HCT116 (cell line): Measurements from ENCODE around the gene GANC. TPM values are rescaled to one million over a fixed set of nuclear protein-coding genes. Genes with fewer than 3 reads are reported as not detected.

ENCODE experiments used
- ATAC-seq: fragments of 200-7000 bp; cut with Tn5 transposase; 2 replicates; pipeline ENCODE4 v1.9.1; 2020; ENCODE audit warnings: mild to moderate bottlenecking, moderate library complexity
- BruUV-seq: library from RNA; stranded (reverse); fragments of 400-500 nt; replicated peaks from 2 replicates; lab custom pipeline; 2021; lab: Mats Ljungman, UMichigan
- CTCF ChIA-PET: fragments of 300-600 bp; sonication (Branson Sonifier 250); formaldehyde crosslinking; loops from one replicate; lab custom pipeline; 2021; ENCODE audit warnings: antibody characterized with exemption; lab: Charles Lee
- POLR2A ChIA-PET: fragments of 300-600, 350-600 bp; sonication (Branson Sonifier 250); formaldehyde crosslinking; loops from one replicate; lab custom pipeline; 2021; ENCODE audit warnings: antibody characterized with exemption; lab: Charles Lee
- RAD21 ChIA-PET, 2 experiments: fragments of 300-600 bp; sonication (Branson Sonifier 250); formaldehyde crosslinking; loops; one replicate each; lab custom pipeline; 2023; ENCODE audit warnings: low total read pairs in 2 of 2; ENCODE audit not compliant: uncharacterized antibody in 2 of 2, unreplicated experiment in 2 of 2, low non-redundant PET in 1 of 2; lab: Charles Lee
- DNase-seq: peaks from one replicate; pipeline ENCODE4 v3.0.0-alpha.2; 2010; ENCODE audit warnings: low read depth, low spot score
- H2AFZ ChIP-seq: fragments of 200-600 bp; shearing (Covaris generic), sonication (generic); 2 replicates; pipeline ENCODE4 v1.6.1; 2017; ENCODE audit warnings: low read depth, mixed run types, mixed read lengths, antibody characterized with exemption, low read length; ENCODE audit not compliant: poor library complexity, severe bottlenecking
- H3K27ac ChIP-seq: 2 replicates; pipeline ENCODE4 v1.5.1; 2012; ENCODE audit warnings: low read depth, low read length
- H3K27me3 ChIP-seq: fragments of 200-600 bp; sonication (generic); 2 replicates; pipeline ENCODE4 v1.6.1; 2016; ENCODE audit warnings: mixed run types, low read length, mixed read lengths; ENCODE audit not compliant: insufficient read depth
- H3K36me3 ChIP-seq, 2 experiments: fragments of 200-500 bp in 1 of 2; fragments of 200-600 bp in 1 of 2; sonication (Bioruptor generic) in 1 of 2; sonication (generic) in 1 of 2; 2 replicates each; pipeline versions ENCODE4 v1.5.1 to v1.6.1; 2014 to 2016; ENCODE audit warnings: low read length in 2 of 2, inconsistent platforms in 1 of 2, mixed read lengths in 1 of 2, mixed run types in 1 of 2; ENCODE audit not compliant: insufficient read depth in 2 of 2, control insufficient read depth in 1 of 2
- H3K4me1 ChIP-seq, 2 experiments: fragments of 200-600 bp in 1 of 2; sonication (generic) in 1 of 2; 2 replicates each; pipeline versions ENCODE4 v1.5.1 to v1.6.1; 2012 to 2017; ENCODE audit warnings: low read length in 2 of 2, inconsistent platforms in 1 of 2, mild to moderate bottlenecking in 1 of 2, mixed read lengths in 1 of 2, mixed run types in 1 of 2, moderate library complexity in 1 of 2; ENCODE audit not compliant: insufficient read depth in 2 of 2, control insufficient read depth in 1 of 2
- H3K4me2 ChIP-seq: fragments of 200-600 bp; sonication (generic); 2 replicates; pipeline ENCODE4 v1.6.1; 2017; ENCODE audit warnings: mixed run types, low read length, mixed read lengths
- H3K4me3 ChIP-seq, 2 experiments: fragments of 200-600 bp in 1 of 2; sonication (generic) in 1 of 2; replicated peaks in 1 of 2; 2 replicates each; pipeline ENCODE4 v1.5.1; 2011 to 2016; ENCODE audit warnings: low read length in 2 of 2, control low read depth in 1 of 2, low read depth in 1 of 2, mild to moderate bottlenecking in 1 of 2, mixed read lengths in 1 of 2, mixed run types in 1 of 2
- H3K79me2 ChIP-seq: fragments of 200-600 bp; sonication (generic); 2 replicates; pipeline ENCODE4 v1.6.1; 2017; ENCODE audit warnings: mild to moderate bottlenecking, mixed run types, low read length, moderate library complexity, mixed read lengths; ENCODE audit not compliant: insufficient read depth
- H3K9ac ChIP-seq: fragments of 200-600 bp; sonication (generic); 2 replicates; pipeline ENCODE4 v1.6.1; 2016; ENCODE audit warnings: low read length, mixed read lengths
- H3K9me2 ChIP-seq: fragments of 200-600 bp; sonication (generic), shearing (Covaris generic); 2 replicates; pipeline ENCODE4 v1.6.1; 2017; ENCODE audit warnings: mixed run types, mild to moderate bottlenecking, moderate library complexity; ENCODE audit not compliant: insufficient read depth
- H3K9me3 ChIP-seq, 2 experiments: fragments of 200-500 bp in 1 of 2; fragments of 200-600 bp in 1 of 2; sonication (Bioruptor generic) in 1 of 2; sonication (generic) in 1 of 2; 2 replicates each; pipeline ENCODE4 v1.6.1; 2014 to 2017; ENCODE audit warnings: low read length in 2 of 2, mixed read lengths in 2 of 2, inconsistent platforms in 1 of 2, low read depth in 1 of 2, mild to moderate bottlenecking in 1 of 2, mixed run types in 1 of 2, moderate library complexity in 1 of 2; ENCODE audit not compliant: control insufficient read depth in 1 of 2, insufficient read depth in 1 of 2
- H4K20me1 ChIP-seq: fragments of 200-600 bp; sonication (generic), shearing (Covaris generic); 2 replicates; pipeline ENCODE4 v1.6.1; 2017; ENCODE audit warnings: mixed run types, mild to moderate bottlenecking, moderate library complexity; ENCODE audit not compliant: insufficient read depth
- ATF3 ChIP-seq: IDR thresholded peaks from 2 replicates; pipeline ENCODE4 v1.6.1; 2012
- CBX3 ChIP-seq: IDR thresholded peaks from 2 replicates; pipeline ENCODE4 v1.6.1; 2012; ENCODE audit warnings: low read depth
- EZH2phosphoT487 ChIP-seq: fragments of 200-600 bp; IDR thresholded peaks from 2 replicates; pipeline ENCODE4 v1.6.1; 2018; ENCODE audit warnings: antibody characterized with exemption, borderline replicate concordance
- MAX ChIP-seq: IDR thresholded peaks from 2 replicates; pipeline ENCODE4 v1.6.1; 2012
- REST ChIP-seq: IDR thresholded peaks from 2 replicates; pipeline ENCODE4 v1.6.1; 2012; ENCODE audit warnings: low read depth
- SIN3A ChIP-seq: IDR thresholded peaks from 2 replicates; pipeline ENCODE4 v1.6.1; 2012; ENCODE audit warnings: low read depth
- YY1 ChIP-seq: IDR thresholded peaks from 2 replicates; pipeline ENCODE4 v1.6.1; 2011; ENCODE audit warnings: low read length, low read depth, moderate library complexity, mild to moderate bottlenecking; ENCODE audit not compliant: insufficient replicate concordance; ENCODE audit errors: extremely low read depth
- intact Hi-C: fragments of 100-400 bp; cut with micrococcal nuclease; formaldehyde crosslinking; loops from 2 replicates; pipeline ENCODE4 v1.10.0; 2022
- total RNA-seq: library from RNA; stranded (reverse); gene quantifications from one replicate; pipeline ENCODE4 v1.2.1, GENCODE V29; 2021; ENCODE audit not compliant: unreplicated experiment

The GANC gene
- total RNA-seq, 1 experiment from 2014 or later, result 13.1 TPM

GRCh38 chr15:42378011-42378410, 105.0 kb downstream of the GANC start:
- intact Hi-C loops, result no loop called here

GRCh38 chr15:42384597-42384996, 111.6 kb downstream of the GANC start:
- Histone ChIP-seq H3K27me3 (no peaks in the 10 kb centered on the region), H3K4me2 (no peak overlapping the region), H3K79me2 (no peaks in the 10 kb centered on the region), H4K20me1 (no peaks in the 10 kb centered on the region), H3K9me3 (no peaks in the 10 kb centered on the region), H3K27ac (no peak overlapping the region), H3K9me2 (no peaks in the 10 kb centered on the region), H3K4me1 (no peaks in the 10 kb centered on the region), H3K4me3 (no peak overlapping the region), H2AFZ (no peak overlapping the region), H3K9ac (no peak overlapping the region), H3K36me3 (no peaks in the 10 kb centered on the region)
- no peak for TF ChIP-seq REST
- TF ChIP-seq EZH2phosphoT487, result no peak
- TF ChIP-seq SIN3A, result no peak
- no peak for TF ChIP-seq ATF3
- TF ChIP-seq YY1, result no peak
- no peak for TF ChIP-seq MAX
- no peak for ATAC-seq
- ChIA-PET POLR2A (interaction anchor here (1.4 kb wide), 1 partner anchor 11 kb away, joined by 5 read pairs; no protein-coding TSS in a partner anchor), CTCF (interaction anchor here (0.7 to 2.0 kb wide), 14 partner anchors 8 to 412 kb away, joined by 3 to 22 read pairs (median 5); partner anchors contain the start of genes EHD4, PLA2G4F and VPS39), RAD21 (no interaction called here)
- intact Hi-C loops, result no loop called here
- DNase-seq, result no peak
- no TSS peak for BruUV-seq

More at GRCh38 chr15:42378011-42378410, 105.0 kb downstream of the GANC start:
- DNase-seq (no peak), ATAC-seq (no peak)
- no peaks in the 10 kb centered on the region for H3K27me3 ChIP-seq
- POLR2A ChIA-PET, result no interaction called here
- RAD21 ChIA-PET, result no interaction called here
- BruUV-seq, result no TSS peak
- TF ChIP-seq CBX3, result no peak
- TF ChIP-seq, all 23 proteins: peak for 0
- H2AFZ ChIP-seq, result no peak overlapping the region
- no peaks in the 10 kb centered on the region for H3K4me1 ChIP-seq
- CTCF ChIA-PET, result no interaction called here
- H4K20me1 ChIP-seq, result no peaks in the 10 kb centered on the region
- no peak overlapping the region for H3K4me2 ChIP-seq
- H3K9me2 ChIP-seq, result no peaks in the 10 kb centered on the region
- H3K27ac ChIP-seq, result no peak overlapping the region
- no peaks in the 10 kb centered on the region for H3K79me2 ChIP-seq
- H3K36me3 ChIP-seq, result no peaks in the 10 kb centered on the region
- no peak overlapping the region for H3K9ac ChIP-seq
- no peak overlapping the region for H3K4me3 ChIP-seq
- H3K9me3 ChIP-seq, result no peaks in the 10 kb centered on the region
